ENCODE results near the gene PEDS1.

- TF ChIP-seq CTCF (CRISPR knock-in tag; IDR thresholded peaks at IDR 0.05) (no peak), KDM4B (CRISPR knock-in tag; IDR thresholded peaks at IDR 0.05) (no peak), ADNP (CRISPR knock-in tag; IDR thresholded peaks at IDR 0.05) (no peak), ZBTB46 (CRISPR knock-in tag; IDR thresholded peaks at IDR 0.05; ENCODE audit: borderline replicate concordance) (no peak), SMC3 (IDR thresholded peaks at IDR 0.05; ENCODE audit: low read length) (no peak)
These were observed 45.2 kb upstream of the PEDS1 start for GRCh38 chr20:50198716-50199115.

All from HepG2 (cell line).